H9 (cell line): Measurements from ENCODE around the gene ZMYND8. TPM values are rescaled to one million over a fixed set of nuclear protein-coding genes. Genes with fewer than 3 reads are reported as not detected.

Source experiments
- DNase-seq: peaks from one replicate; pipeline ENCODE4 v3.0.0-alpha.2; 2017
- H2AFZ ChIP-seq: one replicate; pipeline ENCODE4 v1.6.1; 2013; ENCODE audit warnings: mild to moderate bottlenecking, low read length, control low read depth, moderate library complexity
- H2AK5ac ChIP-seq: 2 replicates; pipeline ENCODE4 v1.6.1; 2013; ENCODE audit warnings: low read length, control low read depth, mixed read lengths; ENCODE audit not compliant: insufficient read length
- H2BK120ac ChIP-seq: one replicate; pipeline ENCODE4 v1.6.1; 2013; ENCODE audit warnings: low read depth, mild to moderate bottlenecking, low read length, control low read depth, inconsistent platforms; ENCODE audit not compliant: poor library complexity, severe bottlenecking
- H2BK12ac ChIP-seq: 2 replicates; pipeline ENCODE4 v1.6.1; 2013; ENCODE audit warnings: low read length, control low read depth, mixed read lengths, low read depth; ENCODE audit not compliant: insufficient read length
- H2BK15ac ChIP-seq: 2 replicates; pipeline ENCODE4 v1.6.1; 2013; ENCODE audit warnings: low read depth, low read length, control low read depth
- H2BK20ac ChIP-seq: one replicate; pipeline ENCODE4 v1.6.1; 2013; ENCODE audit warnings: low read depth, mild to moderate bottlenecking, low read length, control low read depth, inconsistent platforms; ENCODE audit not compliant: poor library complexity, severe bottlenecking
- H2BK5ac ChIP-seq: 2 replicates; pipeline ENCODE4 v1.6.1; 2013; ENCODE audit warnings: low read length, control low read depth, mixed read lengths; ENCODE audit not compliant: insufficient read length
- H3K14ac ChIP-seq: 2 replicates; pipeline ENCODE4 v1.6.1; 2013; ENCODE audit warnings: low read length, control low read depth; ENCODE audit not compliant: insufficient read depth
- H3K18ac ChIP-seq: 2 replicates; pipeline ENCODE4 v1.6.1; 2013; ENCODE audit warnings: low read depth, mild to moderate bottlenecking, mixed read lengths, low read length, control low read depth; ENCODE audit not compliant: insufficient read length
- H3K23ac ChIP-seq: 2 replicates; pipeline ENCODE4 v1.6.1; 2013; ENCODE audit warnings: low read length, control low read depth, mixed read lengths, low read depth; ENCODE audit not compliant: insufficient read length
- H3K23me2 ChIP-seq: 2 replicates; pipeline ENCODE4 v1.6.1; 2013; ENCODE audit warnings: low read depth, mild to moderate bottlenecking, mixed read lengths, low read length, control low read depth; ENCODE audit not compliant: insufficient read length, poor library complexity, severe bottlenecking
- H3K27ac ChIP-seq: 2 replicates; pipeline ENCODE4 v1.5.1; 2013; ENCODE audit warnings: low read length, control low read depth, mixed read lengths, low read depth; ENCODE audit not compliant: insufficient read length
- H3K27me3 ChIP-seq: 2 replicates; pipeline ENCODE4 v1.6.1; 2013; ENCODE audit warnings: low read length, control low read depth, inconsistent platforms; ENCODE audit not compliant: insufficient read depth
- H3K4ac ChIP-seq: 2 replicates; pipeline ENCODE4 v1.6.1; 2013; ENCODE audit warnings: low read depth, mild to moderate bottlenecking, control low read depth, inconsistent platforms, low read length, moderate library complexity
- H3K4me1 ChIP-seq: 2 replicates; pipeline ENCODE4 v1.6.1; 2013; ENCODE audit warnings: low read length, control low read depth, inconsistent platforms; ENCODE audit not compliant: insufficient read depth
- H3K4me2 ChIP-seq: 2 replicates; pipeline ENCODE4 v1.6.1; 2013; ENCODE audit warnings: low read length, control low read depth, mixed read lengths; ENCODE audit not compliant: insufficient read length, insufficient read depth
- H3K56ac ChIP-seq: 2 replicates; pipeline ENCODE4 v1.6.1; 2013; ENCODE audit warnings: low read depth, mild to moderate bottlenecking, mixed read lengths, low read length, control low read depth; ENCODE audit not compliant: insufficient read length
- H3K79me1 ChIP-seq: 2 replicates; pipeline ENCODE4 v1.6.1; 2013; ENCODE audit warnings: low read depth, mild to moderate bottlenecking, moderate library complexity, low read length, control low read depth, inconsistent platforms; ENCODE audit not compliant: insufficient read depth, poor library complexity, severe bottlenecking
- H3K79me2 ChIP-seq: 2 replicates; pipeline ENCODE4 v1.6.1; 2013; ENCODE audit warnings: low read length, control low read depth, inconsistent platforms; ENCODE audit not compliant: insufficient read depth
- H3K9ac ChIP-seq: 2 replicates; pipeline ENCODE4 v1.6.1; 2013; ENCODE audit warnings: low read length, control low read depth, mixed read lengths; ENCODE audit not compliant: insufficient read length; ENCODE audit errors: extremely low read depth
- H3K9me3 ChIP-seq: one replicate; pipeline ENCODE4 v1.6.1; 2013; ENCODE audit warnings: low read depth, low read length, inconsistent platforms; ENCODE audit not compliant: control insufficient read depth
- H3T11ph ChIP-seq: one replicate; pipeline ENCODE4 v1.6.1; 2013; ENCODE audit warnings: mild to moderate bottlenecking, low read length, control low read depth, inconsistent platforms
- H4K20me1 ChIP-seq: one replicate; pipeline ENCODE4 v1.6.1; 2013; ENCODE audit not compliant: control insufficient read depth, insufficient read length, insufficient read depth
- H4K5ac ChIP-seq: 2 replicates; pipeline ENCODE4 v1.6.1; 2013; ENCODE audit warnings: low read depth, mild to moderate bottlenecking, mixed read lengths, low read length, control low read depth; ENCODE audit not compliant: insufficient read length
- H4K8ac ChIP-seq: replicated peaks from 2 replicates; pipeline ENCODE4 v1.6.1; 2013; ENCODE audit warnings: low read length, control low read depth, mixed read lengths, low read depth; ENCODE audit not compliant: insufficient read length
- H4K91ac ChIP-seq: 2 replicates; pipeline ENCODE4 v1.6.1; 2013; ENCODE audit warnings: low read depth, mild to moderate bottlenecking, moderate library complexity, mixed read lengths, low read length, control low read depth; ENCODE audit not compliant: insufficient read length
- H3K27ac Mint-ChIP-seq, 3 experiments: 2 replicates in 2 of 3; 3 replicates in 1 of 3; pipeline ENCODE4 v1.8.0; 2020 to 2021; ENCODE audit warnings: mixed read lengths in 3 of 3, mild to moderate bottlenecking in 1 of 3, moderate library complexity in 1 of 3
- H3K27me3 Mint-ChIP-seq: 2 replicates; pipeline ENCODE4 v1.8.0; 2021; ENCODE audit warnings: low read depth, mild to moderate bottlenecking, moderate library complexity, mixed read lengths
- H3K36me3 Mint-ChIP-seq, 3 experiments: 2 replicates in 2 of 3; 3 replicates in 1 of 3; pipeline ENCODE4 v1.8.0; 2020 to 2021; ENCODE audit warnings: low read depth in 3 of 3, mixed read lengths in 3 of 3; ENCODE audit not compliant: insufficient read depth in 1 of 3
- H3K4me1 Mint-ChIP-seq, 2 experiments: 2 replicates each; pipeline ENCODE4 v1.8.0; 2020; ENCODE audit warnings: mixed read lengths in 2 of 2
- H3K4me3 Mint-ChIP-seq, 2 experiments: 2 replicates in 1 of 2; 3 replicates in 1 of 2; pipeline ENCODE4 v1.8.0; 2020 to 2021; ENCODE audit warnings: mild to moderate bottlenecking in 2 of 2, mixed read lengths in 2 of 2, moderate library complexity in 1 of 2
- H3K9me3 Mint-ChIP-seq, 2 experiments: 2 replicates in 1 of 2; 3 replicates in 1 of 2; pipeline ENCODE4 v1.8.0; 2020; ENCODE audit warnings: mild to moderate bottlenecking in 2 of 2, mixed read lengths in 2 of 2, moderate library complexity in 1 of 2
- CTCF ChIP-seq: fragments of 200-600 bp; sonication (generic); conservative IDR thresholded peaks from 3 replicates; pipeline ENCODE4 v1.8.0; 2021; ENCODE audit warnings: antibody characterized with exemption, mild to moderate bottlenecking
- WGBS: extraction: QIAGEN DNeasy Blood & Tissue Kit; methylation state at CpG from one replicate; pipeline ENCODE4 v1.1.7; 2013; ENCODE audit warnings: missing lambda C conversion rate, low lambda C conversion rate, mixed read lengths; ENCODE audit not compliant: insufficient read length; ENCODE audit errors: extremely low coverage; 5-methylcytosine and 5-hydroxymethylcytosine counted together
- total RNA-seq: library from RNA; stranded (reverse); gene quantifications from 2 replicates; pipeline ENCODE4 v1.2.1, GENCODE V29; 2021

ZMYND8 gene
- total RNA-seq, 1 experiment from 2014 or later = 158 TPM

- H3K27ac Mint-ChIP-seq = no peak overlapping the region; a peak in 1 of 7 replicates
- Histone ChIP-seq H2BK5ac (no peak overlapping the region), H3K79me2 (no peaks in the 10 kb centered on the region), H2BK12ac (no peak overlapping the region), H3K27ac (no peak overlapping the region), H3K56ac (no peak overlapping the region), H3K4me2 (no peak overlapping the region), H3K79me1 (no peaks in the 10 kb centered on the region), H4K5ac (no peak overlapping the region), H3K14ac (0 out of 2 replicates have a peak overlapping the region, but pooled peaks have one; percentile 55), H3K18ac (no peak overlapping the region), H4K20me1 (no peaks in the 10 kb centered on the region), H3K4ac (no peak overlapping the region), H2BK120ac (no peak overlapping the region), H2AFZ (no peak overlapping the region), H2AK5ac (no peak overlapping the region), H2BK15ac (no peak overlapping the region), H3K23me2 (no peaks in the 10 kb centered on the region), H3K27me3 (no peaks in the 10 kb centered on the region), H4K91ac (no peak overlapping the region), H4K8ac (no peak overlapping the region), H3K9me3 (no peaks in the 10 kb centered on the region), H3K23ac (no peak overlapping the region), H3T11ph (no peak overlapping the region), H2BK20ac (no peak overlapping the region), H3K9ac (no peak overlapping the region), H3K4me1 (no peaks in the 10 kb centered on the region)
- H3K4me3 Mint-ChIP-seq = no peak overlapping the region
- H3K4me1 Mint-ChIP-seq = peaks cover 3 to 13% of the 10 kb centered on the region in 2 experiments; a peak in 2 of 4 replicates
- no peak for TF ChIP-seq CTCF
- peaks cover 3% of the 10 kb centered on the region for H3K27me3 Mint-ChIP-seq
- H3K36me3 Mint-ChIP-seq = peaks cover 0 to 5% (median 3%) of the 10 kb centered on the region in 3 experiments; a peak in 5 of 7 replicates
- no CpG with 5 or more reads among the region's 9 CpGs for WGBS
- DNase-seq = no peak
- H3K9me3 Mint-ChIP-seq = peaks cover 0 to 5% of the 10 kb centered on the region in 2 experiments; a peak in 4 of 5 replicates
Observed at GRCh38 chr20:47167846-47168245, 188.7 kb downstream of the ZMYND8 start.
